Measurements from ENCODE around the gene CASR.

CASR gene

DNA sequence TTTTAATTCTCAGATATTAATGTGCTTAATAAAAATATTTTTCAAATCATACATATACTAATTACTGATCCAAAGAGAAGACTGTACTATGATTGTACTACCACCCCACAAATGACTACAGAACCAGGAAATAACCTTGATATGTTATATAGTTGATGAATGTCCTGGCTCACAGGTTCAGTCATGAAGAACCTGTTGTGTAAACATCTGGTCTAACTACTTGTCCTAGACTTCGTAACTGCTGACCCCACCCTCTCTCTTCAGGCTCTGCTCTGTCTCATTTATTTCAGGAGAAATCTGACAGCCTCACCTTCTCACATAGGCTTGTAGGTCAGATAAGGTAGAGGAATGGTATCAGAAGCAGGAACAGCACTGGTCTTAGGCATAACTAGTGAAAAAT, 126.9 kb downstream of the CASR start:
- no peak for DNase-seq

DNA sequence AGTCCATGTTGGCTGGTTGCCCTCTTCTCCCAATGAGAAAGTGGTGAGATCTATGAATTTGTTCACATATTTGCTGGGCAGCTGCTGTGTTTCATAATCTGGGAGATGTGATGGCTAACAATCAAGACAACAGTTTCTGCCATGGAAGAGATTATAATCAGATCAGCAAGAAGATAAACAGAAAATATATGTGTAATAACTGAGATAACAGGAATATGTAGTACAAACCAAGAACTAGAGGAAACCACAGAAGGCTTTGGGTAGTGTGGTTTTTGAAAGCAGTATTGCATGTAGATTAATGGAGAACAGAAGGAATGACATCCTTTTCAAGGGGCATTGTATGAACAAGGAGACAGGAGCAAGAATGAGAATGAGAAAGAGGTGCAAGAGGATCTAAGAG, 129.4 kb downstream of the CASR start:
- no peak for DNase-seq

DNA sequence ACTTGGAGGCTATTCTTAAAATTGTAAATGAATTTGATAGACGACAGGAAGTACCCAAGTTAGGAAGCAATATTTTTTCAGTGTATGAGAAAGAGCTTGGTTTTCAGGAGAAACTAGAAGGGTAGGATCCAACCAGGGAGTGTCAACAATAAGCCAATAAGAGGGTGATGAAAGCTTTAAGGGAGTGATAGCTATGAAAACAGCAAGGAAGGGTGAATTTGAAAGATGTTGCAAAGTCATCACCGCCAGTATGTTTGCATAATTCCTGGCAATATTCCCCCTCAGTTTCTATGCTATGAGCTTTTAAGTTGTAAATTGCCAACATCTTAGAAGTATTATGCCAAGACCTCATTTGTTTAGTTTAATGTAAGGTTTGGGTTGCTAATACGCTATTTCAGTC, 129.8 kb downstream of the CASR start:
- no peak for DNase-seq

DNA sequence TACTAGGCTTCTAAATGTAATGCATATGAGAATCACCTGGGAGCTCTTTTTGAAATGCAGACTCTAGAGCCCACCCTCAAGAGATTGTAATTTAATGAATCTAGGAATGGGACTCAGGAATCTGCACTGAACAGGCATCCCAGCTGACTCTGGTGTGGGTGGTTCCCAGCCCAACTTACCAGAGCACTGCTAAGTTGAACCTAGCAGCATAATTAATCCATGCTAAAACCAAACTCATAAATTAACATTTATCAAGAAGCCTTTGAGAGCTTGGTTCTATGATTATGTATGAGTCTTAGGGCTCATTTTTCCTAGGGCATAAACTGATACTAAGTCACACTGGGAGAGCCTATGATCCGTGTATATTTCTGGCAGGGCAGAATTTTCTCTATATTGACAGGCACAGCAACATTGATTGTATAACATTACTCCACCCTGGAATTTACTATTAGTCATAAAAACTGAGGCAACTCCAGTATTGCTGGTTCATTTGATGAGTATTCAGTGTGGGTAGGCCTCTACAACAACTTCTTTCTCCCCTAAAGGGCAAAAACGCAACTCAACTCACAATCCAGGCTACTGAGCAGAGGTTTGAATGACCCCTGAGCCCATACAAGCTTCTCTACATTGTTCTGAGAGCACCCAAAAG, 130.9 kb downstream of the CASR start:
- DNase-seq = no peak

DNA sequence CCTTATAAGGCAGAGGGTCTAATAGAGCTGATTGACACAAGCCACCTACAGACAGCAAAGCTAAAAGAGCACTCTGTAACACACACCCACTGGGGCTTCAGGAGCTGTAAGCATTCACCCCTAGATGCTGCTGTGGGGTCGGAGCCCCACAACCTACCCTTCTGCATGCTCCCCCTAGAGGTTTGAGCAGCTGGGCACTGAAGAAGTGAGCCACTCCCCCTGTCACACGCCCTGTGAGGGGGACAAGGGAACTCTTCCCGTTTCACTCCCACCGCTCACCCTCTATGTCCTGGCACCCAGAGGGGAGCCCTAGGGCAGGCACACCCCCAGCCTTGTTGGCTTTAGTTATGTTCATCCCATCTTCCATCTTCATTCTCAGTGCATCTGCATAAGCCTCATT, 132.2 kb downstream of the CASR start:
- no peak for DNase-seq

DNA sequence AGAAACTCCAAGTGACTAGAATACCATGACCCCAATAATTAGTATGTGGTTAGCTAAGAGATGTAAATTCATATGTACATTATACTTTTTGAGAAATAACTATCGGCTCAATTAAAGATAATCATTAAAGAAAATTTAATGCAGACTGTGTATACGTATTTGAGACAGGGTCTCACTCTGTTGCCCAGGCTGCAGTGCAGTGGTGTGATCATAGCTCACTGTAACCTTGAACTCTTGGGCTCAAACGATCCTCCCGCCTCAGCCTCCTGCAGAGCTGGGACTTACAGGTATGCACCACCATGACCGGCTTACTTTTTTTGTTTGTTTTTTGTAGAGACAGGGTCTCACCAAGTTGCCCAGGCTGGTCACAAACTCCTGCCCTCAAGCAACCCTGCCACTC, 132.9 kb downstream of the CASR start:
- DNase-seq = no peak

DNA sequence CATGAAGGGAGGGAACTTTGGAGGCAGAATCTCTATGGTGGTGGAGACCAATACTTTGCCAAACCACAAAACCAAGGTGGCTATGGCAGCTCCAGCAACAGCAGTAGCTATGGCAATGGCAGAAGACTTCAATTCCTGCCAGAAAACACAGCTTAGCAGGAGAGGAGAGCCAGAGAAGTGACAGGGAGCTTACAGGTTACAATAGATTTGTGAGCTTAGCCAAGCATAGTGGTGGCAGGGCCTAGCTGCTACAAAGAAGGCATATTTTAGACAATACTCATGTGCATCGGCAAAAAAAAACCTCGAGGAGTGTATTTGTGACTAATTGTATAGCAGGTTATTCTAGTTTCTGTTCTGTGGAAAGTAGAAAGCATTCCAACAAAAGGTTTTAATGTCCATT, 135.2 kb downstream of the CASR start:
- no peak for DNase-seq

DNA sequence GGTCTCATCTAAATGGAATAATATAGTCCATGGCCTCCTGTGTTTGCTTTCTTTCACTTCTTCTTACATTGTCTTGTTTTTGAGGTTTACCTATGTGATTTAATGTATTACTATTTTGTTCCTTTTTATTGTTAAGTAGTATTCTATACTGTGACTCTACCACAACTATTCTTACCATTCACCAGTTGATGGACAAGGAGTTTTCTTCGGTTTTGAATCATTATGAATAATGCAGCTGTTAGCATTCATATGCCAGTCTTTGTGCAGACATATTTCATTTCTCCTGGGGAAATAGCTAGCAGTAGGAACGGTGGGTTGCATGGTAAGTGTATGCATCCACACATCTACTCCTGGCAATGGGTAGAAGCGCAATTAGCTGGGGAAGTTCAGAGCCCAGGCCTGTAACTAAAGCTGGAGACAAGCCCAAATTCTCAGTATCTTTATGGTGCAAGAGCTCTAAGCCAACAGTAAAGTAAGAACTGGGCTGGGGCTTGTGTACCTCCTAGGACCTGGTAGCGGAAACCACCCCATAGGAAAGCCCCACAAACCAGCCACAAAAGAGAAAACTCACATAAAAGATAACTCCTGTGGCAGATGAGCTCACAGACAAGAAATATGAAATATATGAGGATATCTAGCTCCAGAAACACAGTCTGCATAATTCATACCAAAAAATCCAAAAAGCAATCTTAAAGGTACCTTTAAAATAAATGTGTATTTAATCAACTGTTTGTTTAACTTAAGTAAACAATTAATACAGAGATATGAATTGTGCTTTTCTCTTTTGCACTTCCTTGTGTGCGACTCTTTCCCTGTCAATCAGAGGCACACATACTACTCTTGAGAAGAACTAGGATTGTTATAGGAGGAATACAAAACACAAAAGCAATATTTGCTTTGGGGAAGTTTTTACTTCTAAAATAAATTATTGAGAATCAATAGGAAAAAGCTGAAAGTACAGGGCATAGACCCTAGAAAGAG, 138.9 kb downstream of the CASR start:
- no peak for DNase-seq

DNA sequence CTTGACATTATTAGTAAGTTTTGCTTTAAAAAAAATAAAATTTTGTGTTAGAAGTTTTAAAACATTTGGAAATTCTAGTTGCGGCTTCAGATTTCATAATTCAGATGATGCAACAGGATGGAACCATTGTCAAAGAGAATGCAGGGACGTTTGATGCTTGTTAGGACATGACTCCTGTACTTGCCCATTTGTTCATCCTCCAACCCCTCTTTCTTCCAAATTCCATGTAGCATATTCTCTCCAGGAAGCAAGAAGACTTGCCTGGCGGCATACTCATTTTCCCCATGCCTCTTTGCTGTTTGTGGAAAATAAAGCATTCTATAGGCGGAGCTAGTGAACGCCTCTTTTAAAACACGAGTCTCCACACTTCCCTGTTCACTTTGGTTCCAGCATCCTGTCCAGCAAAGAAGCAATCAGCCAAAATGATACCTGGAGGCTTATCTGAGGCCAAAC, 141.4 kb downstream of the CASR start, which contains the start of gene CSTA:
TSS of gene CSTA (plus strand) at position 378 of the 453 bp plus-strand sequence. CDS start at position 423, 45 bp downstream.
- no peak for DNase-seq

DNA sequence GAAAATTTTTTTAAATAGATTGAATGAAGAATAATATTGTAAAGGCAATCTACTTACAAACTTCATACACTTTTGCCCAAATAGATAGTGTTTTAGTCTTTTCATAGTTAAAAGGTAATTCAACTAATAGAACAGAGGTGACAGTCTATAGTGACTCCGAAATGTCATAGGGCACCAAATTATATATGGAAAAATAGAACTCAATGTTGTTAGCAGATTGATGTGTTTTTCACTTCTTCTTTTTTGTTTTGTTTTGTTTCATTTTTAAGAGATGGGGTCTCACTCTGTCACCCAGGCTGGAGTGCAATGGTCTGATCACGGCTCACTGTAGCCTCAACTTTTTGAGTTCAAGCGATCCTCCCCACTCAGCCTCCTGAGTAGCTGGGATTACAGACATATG, 142.3 kb downstream of the CASR start:
- no peak for DNase-seq

DNA sequence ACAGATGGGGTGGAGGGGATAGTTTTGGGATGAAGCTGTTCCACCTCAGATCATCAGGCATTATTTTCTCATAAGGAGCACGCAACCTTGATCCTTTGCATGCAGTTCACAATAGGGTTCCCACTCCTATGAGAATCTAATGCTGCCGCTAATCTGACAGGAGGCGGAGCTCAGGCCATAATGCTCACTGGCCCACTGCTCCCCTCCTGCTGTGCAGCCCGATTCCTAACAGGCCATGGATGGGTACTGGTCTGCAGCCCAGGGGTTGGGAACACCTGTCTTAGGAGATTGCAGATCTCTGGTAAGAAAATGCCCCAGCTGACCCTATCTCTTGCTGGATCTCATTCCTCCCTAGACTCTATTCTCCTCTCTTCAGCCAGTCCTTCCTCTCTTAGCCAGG, 148.4 kb downstream of the CASR start:
- DNase-seq = no peak

DNA sequence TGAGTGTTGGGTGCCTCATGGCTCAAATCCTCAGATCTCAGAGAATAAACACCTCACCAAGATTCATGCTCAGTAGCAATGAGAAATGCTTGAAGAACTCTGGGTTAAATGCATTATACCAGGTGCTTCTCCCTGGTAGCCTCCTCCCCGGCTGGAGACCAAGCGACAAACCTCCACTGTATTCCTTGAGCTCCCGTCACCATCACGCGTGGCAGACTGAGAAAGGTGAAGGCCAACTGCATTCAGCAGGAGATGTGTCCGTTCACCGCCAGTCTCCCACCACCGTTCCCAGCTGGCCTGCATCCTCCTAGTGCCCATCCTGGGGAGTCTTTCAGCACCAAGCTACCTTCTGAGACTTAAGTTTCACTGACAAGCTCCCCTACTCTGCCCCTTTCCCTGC, 149.1 kb downstream of the CASR start:
- no peak for DNase-seq

Measured in activated effector memory CD4-positive, alpha-beta T cell treated with anti-CD3 and anti-CD28 coated beads, Interleukin-2, amount 50 U/mL, for 16 hours (primary cell).